DOHH2 (cell line): ENCODE measurements around the gene CCDC68.

Experiments used
- H3F3A ChIP-seq: fragments of 200-600 bp; sonication (generic), shearing (Covaris generic); 2 replicates; pipeline ENCODE4 v1.6.0; 2016; ENCODE audit warnings: antibody characterized with exemption, mild to moderate bottlenecking; ENCODE audit not compliant: control insufficient read depth, insufficient read depth
- H3K27ac ChIP-seq: fragments of 200-600 bp; sonication (generic); 2 replicates; pipeline ENCODE4 v1.5.1; 2014; ENCODE audit warnings: low read depth, mild to moderate bottlenecking, low read length, moderate library complexity
- H3K27me3 ChIP-seq: fragments of 200-600 bp; sonication (generic); 2 replicates; pipeline ENCODE4 v1.6.1; 2014; ENCODE audit warnings: mild to moderate bottlenecking, low read length, mixed read lengths; ENCODE audit not compliant: control insufficient read depth
- H3K36me3 ChIP-seq: fragments of 200-600 bp; sonication (generic); 2 replicates; pipeline ENCODE4 v1.6.1; 2014; ENCODE audit warnings: mild to moderate bottlenecking, low read length, moderate library complexity, mixed read lengths; ENCODE audit not compliant: control insufficient read depth
- H3K4me1 ChIP-seq: fragments of 200-600 bp; sonication (generic); 2 replicates; pipeline ENCODE4 v1.6.1; 2014; ENCODE audit warnings: mild to moderate bottlenecking, low read length, mixed read lengths; ENCODE audit not compliant: control insufficient read depth
- H3K4me2 ChIP-seq: fragments of 200-600 bp; sonication (generic); 2 replicates; pipeline ENCODE4 v1.6.0; 2014; ENCODE audit warnings: mild to moderate bottlenecking, low read length, moderate library complexity
- H3K4me3 ChIP-seq: fragments of 200-600 bp; sonication (generic); 2 replicates; pipeline ENCODE4 v1.5.1; 2014; ENCODE audit warnings: mild to moderate bottlenecking, low read length, mixed read lengths
- H3K79me2 ChIP-seq: fragments of 200-600 bp; sonication (generic); 2 replicates; pipeline ENCODE4 v1.6.1; 2014; ENCODE audit warnings: mild to moderate bottlenecking, low read length, mixed read lengths; ENCODE audit not compliant: control insufficient read depth
- H3K9me2 ChIP-seq: fragments of 200-600 bp; sonication (generic); replicated peaks from 2 replicates; pipeline ENCODE4 v1.6.1; 2014; ENCODE audit warnings: mild to moderate bottlenecking, low read length, mixed read lengths; ENCODE audit not compliant: control insufficient read depth
- H3K9me3 ChIP-seq: fragments of 200-600 bp; sonication (generic); 2 replicates; pipeline ENCODE4 v1.6.1; 2014; ENCODE audit warnings: antibody characterized with exemption, low read length, mixed read lengths; ENCODE audit not compliant: control insufficient read depth, insufficient read depth
- H4K20me1 ChIP-seq: fragments of 200-600 bp; sonication (generic); 2 replicates; pipeline ENCODE4 v1.6.0; 2014; ENCODE audit warnings: low read depth, mild to moderate bottlenecking, antibody characterized with exemption, low read length, moderate library complexity; ENCODE audit not compliant: control insufficient read depth, insufficient read depth
- CTCF ChIP-seq: fragments of 200-600 bp; sonication (generic); IDR thresholded peaks from one replicate; pipeline ENCODE4 v1.5.1; 2014; ENCODE audit warnings: antibody characterized with exemption, mild to moderate bottlenecking, low read depth, low read length; ENCODE audit not compliant: poor library complexity, severe bottlenecking
- EZH2phosphoT487 ChIP-seq: fragments of 200-600 bp; sonication (generic); IDR thresholded peaks from 2 replicates; pipeline ENCODE4 v1.6.1; 2017; ENCODE audit warnings: borderline replicate concordance, mild to moderate bottlenecking, antibody characterized with exemption, low read length, moderate library complexity, mixed read lengths

Gene CCDC68

GRCh38 chr18:54924948-54925347, 34.3 kb downstream of the CCDC68 start:
- H4K20me1 ChIP-seq: no peaks in the 10 kb centered on the region
- no peaks in the 10 kb centered on the region for H3K9me2 ChIP-seq
- TF ChIP-seq CTCF (no peak), EZH2phosphoT487 (no peak)
- H3K9me3 ChIP-seq: no peaks in the 10 kb centered on the region
- no peak overlapping the region for H3K4me2 ChIP-seq
- no peaks in the 10 kb centered on the region for H3K79me2 ChIP-seq
- no peaks in the 10 kb centered on the region for H3K4me1 ChIP-seq
- H3F3A ChIP-seq: no peaks in the 10 kb centered on the region
- H3K27me3 ChIP-seq: no peaks in the 10 kb centered on the region
- no peaks in the 10 kb centered on the region for H3K36me3 ChIP-seq
- no peak overlapping the region for H3K4me3 ChIP-seq
- H3K27ac ChIP-seq: no peak overlapping the region

GRCh38 chr18:54923339-54923956, 35.8 kb downstream of the CCDC68 start:
- Histone ChIP-seq H3K36me3 (no peaks in the 10 kb centered on the region), H3K4me1 (no peaks in the 10 kb centered on the region), H3K9me2 (no peaks in the 10 kb centered on the region), H3K27ac (no peak overlapping the region), H3K27me3 (no peaks in the 10 kb centered on the region), H3K4me2 (no peak overlapping the region), H3K4me3 (no peak overlapping the region), H3K9me3 (no peaks in the 10 kb centered on the region), H3F3A (no peaks in the 10 kb centered on the region), H4K20me1 (no peaks in the 10 kb centered on the region), H3K79me2 (no peaks in the 10 kb centered on the region)
- TF ChIP-seq CTCF: no peak
- TF ChIP-seq EZH2phosphoT487: no peak

GRCh38 chr18:54919412-54919811, 39.8 kb downstream of the CCDC68 start:
- Histone ChIP-seq H3K4me3 (no peak overlapping the region), H3K36me3 (no peaks in the 10 kb centered on the region), H3K4me1 (no peaks in the 10 kb centered on the region), H3K9me2 (no peaks in the 10 kb centered on the region), H3K79me2 (no peaks in the 10 kb centered on the region), H3F3A (no peaks in the 10 kb centered on the region), H3K27me3 (no peaks in the 10 kb centered on the region), H4K20me1 (no peaks in the 10 kb centered on the region), H3K9me3 (no peaks in the 10 kb centered on the region), H3K27ac (no peak overlapping the region), H3K4me2 (no peak overlapping the region)
- TF ChIP-seq CTCF (no peak), EZH2phosphoT487 (no peak)

GRCh38 chr18:54918060-54918459, 41.2 kb downstream of the CCDC68 start:
- H3K4me1 ChIP-seq: no peaks in the 10 kb centered on the region
- no peak overlapping the region for H3K4me3 ChIP-seq

More at GRCh38 chr18:54918060-54918459, 41.2 kb downstream of the CCDC68 start:
- no peaks in the 10 kb centered on the region for H3K27me3 ChIP-seq
- H3F3A ChIP-seq: no peaks in the 10 kb centered on the region
- TF ChIP-seq CTCF: no peak
- no peaks in the 10 kb centered on the region for H3K36me3 ChIP-seq
- no peak overlapping the region for H3K27ac ChIP-seq
- H3K79me2 ChIP-seq: no peaks in the 10 kb centered on the region
- H3K9me2 ChIP-seq: no peaks in the 10 kb centered on the region
- no peaks in the 10 kb centered on the region for H4K20me1 ChIP-seq
- H3K4me2 ChIP-seq: no peak overlapping the region
- H3K9me3 ChIP-seq: no peaks in the 10 kb centered on the region
